Parathyroid adenoma (tissue), 2 donors: Measurements from ENCODE around the gene CTNND2.

Experiments used
- H2AFZ ChIP-seq: fragments of 300-600 bp; sonication (generic); one replicate; pipeline ENCODE4 v1.7.0; 2017; ENCODE audit warnings: antibody characterized with exemption, mild to moderate bottlenecking
- H3K27ac ChIP-seq: fragments of 300-600 bp; sonication (generic); one replicate; pipeline ENCODE4 v1.7.0; 2017
- H3K27me3 ChIP-seq: fragments of 300-600 bp; sonication (generic); one replicate; pipeline ENCODE4 v1.7.0; 2017; ENCODE audit warnings: low read length; ENCODE audit not compliant: control insufficient read depth, insufficient read depth
- H3K36me3 ChIP-seq: fragments of 300-600 bp; sonication (generic); one replicate; pipeline ENCODE4 v1.7.0; 2017; ENCODE audit warnings: low read length; ENCODE audit not compliant: control insufficient read depth, insufficient read depth
- H3K4me1 ChIP-seq: fragments of 300-600 bp; sonication (generic); one replicate; pipeline ENCODE4 v1.7.0; 2017; ENCODE audit warnings: control low read depth
- H3K4me2 ChIP-seq: fragments of 300-600 bp; sonication (generic); one replicate; pipeline ENCODE4 v1.7.0; 2017; ENCODE audit warnings: low read length
- H3K4me3 ChIP-seq: fragments of 300-600 bp; sonication (generic); one replicate; pipeline ENCODE4 v1.7.0; 2017; ENCODE audit warnings: low read depth, low read length
- H3K79me2 ChIP-seq: fragments of 300-600 bp; sonication (generic); one replicate; pipeline ENCODE4 v1.7.0; 2017; ENCODE audit warnings: control low read depth
- H3K9ac ChIP-seq: fragments of 300-600 bp; sonication (generic); one replicate; pipeline ENCODE4 v1.7.0; 2017; ENCODE audit warnings: mild to moderate bottlenecking
- H3K9me3 ChIP-seq: fragments of 300-600 bp; sonication (generic); one replicate; pipeline ENCODE4 v1.7.0; 2017; ENCODE audit warnings: low read length; ENCODE audit not compliant: control insufficient read depth
- TF ChIP-seq, protein P1 (sequence below): fragments of 300-600 bp; sonication (generic); IDR thresholded peaks from one replicate; pipeline ENCODE4 v1.7.0; 2017; ENCODE audit warnings: antibody characterized with exemption, mild to moderate bottlenecking
- donor health status: primary hyperparathyroidism.

CTNND2 gene

DNA sequence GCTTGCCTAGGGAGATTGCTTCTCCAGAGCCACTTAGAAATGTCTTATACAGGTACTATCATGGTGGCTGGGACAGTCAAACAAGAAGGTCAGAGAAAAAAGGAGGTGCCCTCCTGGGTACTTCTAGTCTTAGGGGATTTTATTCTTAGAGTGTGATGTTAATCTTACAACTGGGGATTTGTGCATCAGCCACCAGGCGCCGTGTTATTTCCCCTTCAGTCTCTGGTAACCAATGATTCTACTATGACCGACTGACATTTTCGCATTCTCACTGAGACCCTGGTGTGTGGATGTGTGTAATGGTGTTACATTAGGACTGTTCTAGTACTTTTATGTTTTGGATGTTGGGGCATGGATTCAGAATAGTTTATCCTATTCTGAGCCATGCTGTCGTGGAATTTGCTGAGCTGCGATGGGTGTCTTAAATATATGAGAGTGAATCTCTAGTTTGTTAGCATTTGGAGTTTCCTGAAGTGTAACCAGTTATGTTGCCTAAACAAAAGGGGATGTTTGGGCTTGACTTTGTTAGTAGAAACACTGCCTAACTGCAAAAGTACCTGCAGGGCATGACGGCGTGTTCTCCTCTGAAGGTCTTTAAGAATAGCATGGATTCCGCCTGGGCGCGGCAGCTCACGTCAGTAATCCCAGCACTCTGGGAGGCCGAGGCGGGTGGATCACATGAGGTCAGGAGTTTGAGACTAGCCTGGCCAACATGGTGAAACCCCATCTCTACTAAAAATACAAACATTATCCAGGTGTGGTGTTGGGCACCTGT is 968.0 kb downstream of the CTNND2 start:
- H3K9ac ChIP-seq, result no peak overlapping the region
- TF ChIP-seq, protein P1, sequence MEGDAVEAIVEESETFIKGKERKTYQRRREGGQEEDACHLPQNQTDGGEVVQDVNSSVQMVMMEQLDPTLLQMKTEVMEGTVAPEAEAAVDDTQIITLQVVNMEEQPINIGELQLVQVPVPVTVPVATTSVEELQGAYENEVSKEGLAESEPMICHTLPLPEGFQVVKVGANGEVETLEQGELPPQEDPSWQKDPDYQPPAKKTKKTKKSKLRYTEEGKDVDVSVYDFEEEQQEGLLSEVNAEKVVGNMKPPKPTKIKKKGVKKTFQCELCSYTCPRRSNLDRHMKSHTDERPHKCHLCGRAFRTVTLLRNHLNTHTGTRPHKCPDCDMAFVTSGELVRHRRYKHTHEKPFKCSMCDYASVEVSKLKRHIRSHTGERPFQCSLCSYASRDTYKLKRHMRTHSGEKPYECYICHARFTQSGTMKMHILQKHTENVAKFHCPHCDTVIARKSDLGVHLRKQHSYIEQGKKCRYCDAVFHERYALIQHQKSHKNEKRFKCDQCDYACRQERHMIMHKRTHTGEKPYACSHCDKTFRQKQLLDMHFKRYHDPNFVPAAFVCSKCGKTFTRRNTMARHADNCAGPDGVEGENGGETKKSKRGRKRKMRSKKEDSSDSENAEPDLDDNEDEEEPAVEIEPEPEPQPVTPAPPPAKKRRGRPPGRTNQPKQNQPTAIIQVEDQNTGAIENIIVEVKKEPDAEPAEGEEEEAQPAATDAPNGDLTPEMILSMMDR, result no peak
- no peaks in the 10 kb centered on the region for H3K27me3 ChIP-seq
- no peak overlapping the region for H3K27ac ChIP-seq
- no peaks in the 10 kb centered on the region for H3K36me3 ChIP-seq
- H3K4me1 ChIP-seq, result no peaks in the 10 kb centered on the region
- H3K4me3 ChIP-seq, result no peak overlapping the region
- no peak overlapping the region for H2AFZ ChIP-seq
- no peak overlapping the region for H3K4me2 ChIP-seq
- H3K79me2 ChIP-seq, result no peaks in the 10 kb centered on the region
- no peaks in the 10 kb centered on the region for H3K9me3 ChIP-seq

DNA sequence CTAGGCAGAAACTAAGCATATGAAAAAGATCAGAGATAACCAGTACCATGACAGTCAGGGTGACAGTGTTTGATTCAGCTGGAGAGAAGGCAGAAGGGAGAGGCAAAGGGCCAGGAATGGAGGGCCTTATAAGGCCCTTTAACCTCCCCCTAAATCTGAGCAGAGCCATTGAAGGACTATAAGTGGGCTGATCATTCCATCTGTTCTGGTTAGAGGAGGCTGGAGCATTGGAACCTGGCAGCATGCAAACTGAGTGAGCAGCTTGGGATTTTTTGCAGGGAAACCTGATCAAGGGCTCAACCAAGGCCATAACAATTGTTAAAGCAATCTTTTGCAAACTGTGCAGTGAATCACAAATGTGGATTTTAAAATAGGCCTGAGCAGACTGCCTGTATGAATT is 968.7 kb downstream of the CTNND2 start:
- Histone ChIP-seq H3K27me3 (no peaks in the 10 kb centered on the region), H3K79me2 (no peaks in the 10 kb centered on the region), H3K4me2 (no peak overlapping the region), H3K9ac (no peak overlapping the region), H2AFZ (no peak overlapping the region), H3K9me3 (no peaks in the 10 kb centered on the region), H3K27ac (no peak overlapping the region), H3K36me3 (no peaks in the 10 kb centered on the region), H3K4me3 (no peak overlapping the region), H3K4me1 (no peaks in the 10 kb centered on the region)
- TF ChIP-seq, protein P1, result no peak

DNA sequence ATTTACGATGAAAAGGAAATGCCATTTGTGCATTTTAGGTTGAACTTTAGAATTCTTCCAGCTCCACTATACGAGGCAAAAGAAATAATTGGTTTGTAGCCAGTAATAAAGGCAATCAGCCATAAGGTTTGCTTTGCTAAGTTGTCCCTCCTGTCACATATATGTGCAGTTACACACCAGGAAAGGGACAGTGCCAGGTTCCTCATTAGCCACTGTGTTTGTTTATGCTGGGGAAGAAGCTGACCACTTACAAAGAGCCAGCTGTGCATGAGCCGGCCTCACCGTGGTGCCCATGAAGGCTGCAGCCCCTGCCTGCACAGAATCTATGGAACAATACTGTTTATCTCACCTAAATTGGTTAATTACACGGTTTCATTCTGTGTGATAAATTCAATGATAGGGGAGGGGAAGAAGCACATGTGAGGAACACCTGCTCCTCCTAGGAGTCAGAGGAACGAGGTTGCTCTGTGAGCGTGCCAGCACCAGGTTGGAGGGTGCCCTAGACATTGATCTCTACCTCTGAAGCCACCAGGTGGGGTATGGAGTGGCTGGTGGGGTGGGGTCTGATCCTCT is 969.4 kb downstream of the CTNND2 start:
- H3K79me2 ChIP-seq, result no peaks in the 10 kb centered on the region
- H3K9me3 ChIP-seq, result peaks cover under 1% of the 10 kb centered on the region
- no peaks in the 10 kb centered on the region for H3K36me3 ChIP-seq
- no peaks in the 10 kb centered on the region for H3K4me1 ChIP-seq
- TF ChIP-seq, protein P1, result no peak
- no peak overlapping the region for H3K4me3 ChIP-seq
- H3K27ac ChIP-seq, result no peak overlapping the region
- H3K4me2 ChIP-seq, result no peak overlapping the region
- H3K9ac ChIP-seq, result no peak overlapping the region
- no peaks in the 10 kb centered on the region for H3K27me3 ChIP-seq
- no peak overlapping the region for H2AFZ ChIP-seq

DNA sequence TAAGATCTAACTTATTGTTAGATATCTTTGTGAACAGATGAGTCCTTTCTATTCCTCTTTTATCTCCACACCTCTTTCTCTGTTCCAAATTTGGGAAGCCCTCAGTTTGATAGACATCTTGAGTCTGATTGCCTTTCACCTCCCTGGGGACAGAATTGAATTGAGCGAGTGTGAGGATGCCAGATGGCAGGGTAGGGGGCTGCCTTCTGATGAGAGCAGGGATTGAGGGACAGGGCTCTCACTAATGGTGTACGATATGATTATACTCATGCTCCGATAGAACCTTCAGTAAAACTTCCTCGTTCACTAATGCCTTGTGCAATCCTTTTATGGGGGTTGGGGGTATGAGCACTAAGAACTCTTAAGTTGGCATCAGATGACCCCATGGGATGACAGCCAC is 971.1 kb downstream of the CTNND2 start:
- Histone ChIP-seq H2AFZ (no peak overlapping the region), H3K27ac (no peak overlapping the region), H3K4me3 (no peak overlapping the region), H3K79me2 (no peaks in the 10 kb centered on the region), H3K9ac (no peak overlapping the region), H3K27me3 (no peaks in the 10 kb centered on the region), H3K9me3 (peaks cover 5% of the 10 kb centered on the region), H3K36me3 (no peaks in the 10 kb centered on the region), H3K4me1 (no peaks in the 10 kb centered on the region), H3K4me2 (no peak overlapping the region)
- TF ChIP-seq, protein P1, result no peak

DNA sequence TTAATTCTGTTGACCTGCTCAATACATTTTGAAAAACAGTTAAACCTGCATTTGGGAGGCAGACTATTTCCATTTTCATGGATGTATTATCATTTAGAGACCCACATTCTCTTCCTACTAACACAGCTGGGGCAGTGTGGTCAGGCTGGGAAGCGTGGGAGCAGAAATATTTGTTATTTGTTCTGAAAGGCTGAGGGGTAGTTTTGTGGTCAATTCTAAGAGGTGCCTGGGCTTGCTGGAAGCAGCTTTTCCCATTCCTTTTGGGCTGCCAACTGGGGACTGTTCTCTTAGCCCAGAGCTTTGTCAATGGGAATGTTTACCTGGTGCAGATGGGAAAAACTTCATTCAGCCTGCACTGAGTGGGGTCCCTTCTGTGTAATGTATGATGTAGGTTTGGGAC is 971.8 kb downstream of the CTNND2 start:
- Histone ChIP-seq H3K4me1 (no peaks in the 10 kb centered on the region), H2AFZ (no peak overlapping the region), H3K9me3 (peaks cover 5% of the 10 kb centered on the region), H3K9ac (no peak overlapping the region), H3K27me3 (no peaks in the 10 kb centered on the region), H3K36me3 (no peaks in the 10 kb centered on the region), H3K4me3 (no peak overlapping the region), H3K4me2 (no peak overlapping the region), H3K79me2 (no peaks in the 10 kb centered on the region), H3K27ac (no peak overlapping the region)
- TF ChIP-seq, protein P1, result no peak
